Measurements from ENCODE around the gene PHF21A. TPM values are rescaled to one million over a fixed set of nuclear protein-coding genes. Genes with fewer than 3 reads are reported as not detected.

The PHF21A gene
- total RNA-seq, 6 experiments from 2014 or later: 9.2 to 17.1 (median 10.4) TPM

DNA sequence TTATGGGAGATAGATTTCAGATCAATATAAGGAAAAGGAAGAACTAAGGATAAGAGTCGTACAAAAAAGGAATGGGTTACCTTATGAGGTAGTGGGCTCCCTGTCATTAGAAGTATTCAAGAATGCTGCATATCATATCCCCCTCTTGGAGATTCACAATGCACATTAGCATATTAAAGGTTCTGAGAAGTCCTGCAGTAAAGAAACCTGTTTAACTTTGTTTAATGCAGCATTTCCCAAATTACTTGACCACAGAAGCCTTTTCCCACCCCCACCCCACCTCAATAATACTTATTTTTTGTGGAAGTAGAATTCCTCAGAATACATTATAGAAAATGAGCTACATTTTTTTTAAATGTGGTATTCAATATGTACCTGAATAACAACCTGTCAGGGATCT is 30.9 kb downstream of the PHF21A start:
- no peak for DNase-seq
- no peak overlapping the region for H3K27ac ChIP-seq
- H3K9me3 ChIP-seq: no peaks in the 10 kb centered on the region
- H3K36me3 ChIP-seq: peaks cover 0 to 1% (median 0%) of the 10 kb centered on the region in 4 donors
- no peak for TF ChIP-seq POLR2A (IDR thresholded peaks at IDR 0.05)
- TF ChIP-seq, protein P1, sequence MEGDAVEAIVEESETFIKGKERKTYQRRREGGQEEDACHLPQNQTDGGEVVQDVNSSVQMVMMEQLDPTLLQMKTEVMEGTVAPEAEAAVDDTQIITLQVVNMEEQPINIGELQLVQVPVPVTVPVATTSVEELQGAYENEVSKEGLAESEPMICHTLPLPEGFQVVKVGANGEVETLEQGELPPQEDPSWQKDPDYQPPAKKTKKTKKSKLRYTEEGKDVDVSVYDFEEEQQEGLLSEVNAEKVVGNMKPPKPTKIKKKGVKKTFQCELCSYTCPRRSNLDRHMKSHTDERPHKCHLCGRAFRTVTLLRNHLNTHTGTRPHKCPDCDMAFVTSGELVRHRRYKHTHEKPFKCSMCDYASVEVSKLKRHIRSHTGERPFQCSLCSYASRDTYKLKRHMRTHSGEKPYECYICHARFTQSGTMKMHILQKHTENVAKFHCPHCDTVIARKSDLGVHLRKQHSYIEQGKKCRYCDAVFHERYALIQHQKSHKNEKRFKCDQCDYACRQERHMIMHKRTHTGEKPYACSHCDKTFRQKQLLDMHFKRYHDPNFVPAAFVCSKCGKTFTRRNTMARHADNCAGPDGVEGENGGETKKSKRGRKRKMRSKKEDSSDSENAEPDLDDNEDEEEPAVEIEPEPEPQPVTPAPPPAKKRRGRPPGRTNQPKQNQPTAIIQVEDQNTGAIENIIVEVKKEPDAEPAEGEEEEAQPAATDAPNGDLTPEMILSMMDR (IDR thresholded peaks at IDR 0.05): no peak
- no peak overlapping the region for H3K4me3 ChIP-seq
- WGBS (ENCODE audit: insufficient coverage, low coverage, low lambda C conversion rate, missing lambda C conversion rate): 91% methylated on average over 1 of the region's 1 CpG
- no peaks in the 10 kb centered on the region for H3K27me3 ChIP-seq
- intact Hi-C loops (cut with DNase I): no loop called here
- no peaks in the 10 kb centered on the region for H3K4me1 ChIP-seq
- ATAC-seq: no peak

DNA sequence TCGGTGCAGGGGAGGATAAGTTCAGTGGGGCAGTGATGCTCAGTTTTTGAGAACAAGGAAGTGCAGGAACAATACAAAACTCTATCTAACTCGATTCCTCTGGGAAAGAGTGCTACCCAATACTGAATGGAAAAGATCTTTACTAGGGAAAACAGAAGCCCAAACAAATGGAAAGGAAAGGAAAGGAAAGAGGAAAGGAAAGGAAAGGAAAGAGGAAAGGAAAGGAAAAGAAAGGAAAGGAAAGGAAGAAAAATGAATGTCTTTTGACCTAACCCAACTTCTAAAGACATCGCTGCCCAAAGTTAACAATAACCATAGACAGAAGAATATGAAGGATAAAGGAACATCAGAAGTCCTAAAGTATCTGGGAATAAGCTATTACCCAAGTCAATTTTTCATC is 41.6 kb downstream of the PHF21A start:
- 96% methylated on average over 3 of the region's 3 CpGs for WGBS (ENCODE audit: insufficient coverage, low coverage, low lambda C conversion rate, missing lambda C conversion rate)

DNA sequence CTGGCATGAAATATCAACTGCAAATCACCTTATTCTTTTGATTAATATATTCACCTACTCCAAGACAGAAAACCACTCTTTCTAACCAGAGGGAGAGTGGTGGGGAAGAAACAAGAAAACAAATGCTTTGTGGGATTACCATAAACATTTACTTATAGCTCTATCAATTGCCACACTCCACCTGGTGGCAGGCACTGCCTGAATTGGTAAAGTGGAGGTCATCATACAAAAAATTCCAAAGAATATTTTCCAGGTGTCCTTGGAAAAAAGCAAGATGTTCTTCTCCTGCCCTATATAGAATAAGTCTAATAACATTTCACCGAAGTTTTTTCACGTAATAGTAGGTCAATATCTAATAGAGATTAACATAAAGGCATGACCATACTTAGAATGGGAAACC is 45.3 kb downstream of the PHF21A start:
- 100% methylated on average over 2 of the region's 2 CpGs for WGBS (ENCODE audit: insufficient coverage, low coverage, low lambda C conversion rate, missing lambda C conversion rate)
- DNase-seq: no peak
- intact Hi-C loops (cut with DNase I): no loop called here
- H3K4me3 ChIP-seq: no peak overlapping the region
- no peak overlapping the region for H3K27ac ChIP-seq
- H3K36me3 ChIP-seq: peaks cover 0 to 2% (median 0%) of the 10 kb centered on the region in 4 donors
- ATAC-seq: no peak
- no peaks in the 10 kb centered on the region for H3K4me1 ChIP-seq
- no peaks in the 10 kb centered on the region for H3K9me3 ChIP-seq
- H3K27me3 ChIP-seq: no peaks in the 10 kb centered on the region
- TF ChIP-seq, protein P1 (IDR thresholded peaks at IDR 0.05): no peak
- TF ChIP-seq POLR2A (IDR thresholded peaks at IDR 0.05): no peak

More for the DNA sequence above, 41.6 kb downstream of the PHF21A start:
- Histone ChIP-seq H3K4me3 (no peak overlapping the region), H3K27me3 (no peaks in the 10 kb centered on the region), H3K9me3 (no peaks in the 10 kb centered on the region), H3K36me3 (peaks cover 0 to 9% (median 2%) of the 10 kb centered on the region in 4 donors), H3K27ac (no peak overlapping the region), H3K4me1 (no peaks in the 10 kb centered on the region)
- ATAC-seq (no peak), DNase-seq (no peak)
- intact Hi-C loops (cut with DNase I): no loop called here
- TF ChIP-seq POLR2A (IDR thresholded peaks at IDR 0.05): no peak
- TF ChIP-seq, protein P1 (IDR thresholded peaks at IDR 0.05): no peak

DNA sequence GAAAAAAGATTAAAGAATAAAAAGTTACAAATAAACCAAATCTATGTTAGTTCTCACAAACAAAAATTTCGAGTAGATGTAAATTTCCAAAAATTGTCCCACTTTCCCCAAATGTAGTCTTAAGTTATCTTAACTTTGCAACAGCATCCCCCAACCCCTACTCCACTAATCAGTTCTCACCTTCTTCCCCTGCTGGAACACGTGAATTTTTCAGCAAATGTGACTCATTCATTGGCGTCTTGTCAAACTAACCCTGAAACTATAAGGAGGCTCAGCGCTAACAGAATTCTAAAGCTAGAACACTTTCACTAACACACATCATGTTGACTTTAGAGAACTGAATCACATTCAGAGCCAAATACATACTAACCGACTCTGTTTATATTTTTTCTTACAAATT is 46.1 kb downstream of the PHF21A start:
- H3K4me3 ChIP-seq: no peak overlapping the region
- no peak for TF ChIP-seq POLR2A (IDR thresholded peaks at IDR 0.05)
- TF ChIP-seq, protein P1 (IDR thresholded peaks at IDR 0.05): no peak
- WGBS (ENCODE audit: insufficient coverage, low coverage, low lambda C conversion rate, missing lambda C conversion rate): 64% methylated on average over 5 of the region's 5 CpGs
- DNase-seq (no peak), ATAC-seq (no peak)
- no peaks in the 10 kb centered on the region for H3K27me3 ChIP-seq
- H3K27ac ChIP-seq: no peak overlapping the region
- no peaks in the 10 kb centered on the region for H3K9me3 ChIP-seq
- peaks cover 0 to 2% (median 0%) of the 10 kb centered on the region in 4 donors for H3K36me3 ChIP-seq
- no peaks in the 10 kb centered on the region for H3K4me1 ChIP-seq
- intact Hi-C loops (cut with DNase I): no loop called here

DNA sequence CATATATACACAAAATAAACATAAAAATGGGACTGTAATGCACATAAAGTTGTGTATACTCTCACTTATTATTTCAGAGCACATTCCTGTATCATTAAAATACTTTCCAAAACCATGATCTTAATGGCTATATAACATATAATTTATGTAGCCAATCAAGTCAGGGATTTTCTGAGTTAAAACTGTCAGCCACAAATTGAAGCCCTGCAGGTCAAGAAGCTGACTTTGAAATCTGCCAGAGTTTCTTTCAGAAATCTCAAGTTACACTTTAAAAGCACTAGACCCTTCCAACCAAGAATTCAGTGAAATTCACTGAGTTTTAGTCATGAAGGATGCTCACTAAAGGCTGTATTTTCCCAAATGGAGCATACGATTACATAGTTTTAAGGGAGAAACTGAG is 47.6 kb downstream of the PHF21A start:
- H3K36me3 ChIP-seq: no peaks in the 10 kb centered on the region
- DNase-seq: no peak
- TF ChIP-seq POLR2A (IDR thresholded peaks at IDR 0.05): no peak
- TF ChIP-seq, protein P1 (IDR thresholded peaks at IDR 0.05): no peak
- H3K4me1 ChIP-seq: no peaks in the 10 kb centered on the region
- ATAC-seq: no peak
- WGBS (ENCODE audit: insufficient coverage, low coverage, low lambda C conversion rate, missing lambda C conversion rate): 92% methylated on average over 1 of the region's 1 CpG
- no peak overlapping the region for H3K27ac ChIP-seq
- intact Hi-C loops (cut with DNase I): no loop called here
- H3K9me3 ChIP-seq: no peaks in the 10 kb centered on the region
- no peak overlapping the region for H3K4me3 ChIP-seq
- H3K27me3 ChIP-seq: no peaks in the 10 kb centered on the region

Data from right lobe of liver (tissue), 6 donors.